Esophagus muscularis mucosa (tissue), 3 donors: ENCODE results near the gene LGR4.

ENCODE experiments used
- POLR2AphosphoS5 ChIP-seq, 2 donors: sonication (generic); formaldehyde crosslinking; IDR thresholded peaks; one replicate each; pipeline ENCODE4 v1.6.1; 2017; ENCODE audit warnings: antibody characterized with exemption in 2 of 2
- TF ChIP-seq, protein P1 (sequence below), 3 experiments: fragments of 200-600 bp in 2 of 3; fragments of 450-650 bp in 1 of 3; sonication (generic) in 2 of 3; IDR thresholded peaks; one replicate each; pipeline ENCODE4 v1.5.1; 2017 to 2019; ENCODE audit warnings: antibody characterized with exemption in 3 of 3, mild to moderate bottlenecking in 2 of 3, moderate library complexity in 1 of 3

DNA sequence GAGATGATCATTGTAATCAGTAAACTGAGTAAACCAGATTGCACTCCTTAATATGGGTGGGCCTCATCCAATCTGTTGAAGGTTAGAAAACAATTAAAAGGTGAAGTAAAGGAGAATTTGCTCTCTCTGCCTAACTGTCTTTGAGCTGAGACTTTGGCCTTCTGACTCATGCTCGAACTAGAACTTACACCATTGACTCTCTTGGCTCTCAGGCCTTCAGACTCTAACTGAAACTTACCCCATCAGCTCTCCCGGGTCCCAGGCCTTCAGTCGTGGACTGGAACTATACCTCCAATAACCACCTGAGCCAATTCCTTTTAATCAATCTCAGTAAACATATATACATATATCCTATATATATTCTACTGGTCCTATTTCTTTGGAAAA lies 34.0 kb downstream of the LGR4 start:
- TF ChIP-seq POLR2AphosphoS5 (IDR thresholded peaks at IDR 0.05), result no peak
- TF ChIP-seq, protein P1, sequence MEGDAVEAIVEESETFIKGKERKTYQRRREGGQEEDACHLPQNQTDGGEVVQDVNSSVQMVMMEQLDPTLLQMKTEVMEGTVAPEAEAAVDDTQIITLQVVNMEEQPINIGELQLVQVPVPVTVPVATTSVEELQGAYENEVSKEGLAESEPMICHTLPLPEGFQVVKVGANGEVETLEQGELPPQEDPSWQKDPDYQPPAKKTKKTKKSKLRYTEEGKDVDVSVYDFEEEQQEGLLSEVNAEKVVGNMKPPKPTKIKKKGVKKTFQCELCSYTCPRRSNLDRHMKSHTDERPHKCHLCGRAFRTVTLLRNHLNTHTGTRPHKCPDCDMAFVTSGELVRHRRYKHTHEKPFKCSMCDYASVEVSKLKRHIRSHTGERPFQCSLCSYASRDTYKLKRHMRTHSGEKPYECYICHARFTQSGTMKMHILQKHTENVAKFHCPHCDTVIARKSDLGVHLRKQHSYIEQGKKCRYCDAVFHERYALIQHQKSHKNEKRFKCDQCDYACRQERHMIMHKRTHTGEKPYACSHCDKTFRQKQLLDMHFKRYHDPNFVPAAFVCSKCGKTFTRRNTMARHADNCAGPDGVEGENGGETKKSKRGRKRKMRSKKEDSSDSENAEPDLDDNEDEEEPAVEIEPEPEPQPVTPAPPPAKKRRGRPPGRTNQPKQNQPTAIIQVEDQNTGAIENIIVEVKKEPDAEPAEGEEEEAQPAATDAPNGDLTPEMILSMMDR (IDR thresholded peaks at IDR 0.05), result no peak
